HG03280 (cell line): ENCODE results near the gene MCHR1.
"Not testable (repeated sequence)": the region's sequence is repeated elsewhere in the genome, so short reads cannot be mapped to it uniquely, and the experiment has no call there.

Source experiments
- ATAC-seq: cut with Tn5 transposase; IDR thresholded peaks from one replicate; pipeline ENCODE4 v1.9.1; 2021; ENCODE audit warnings: mild to moderate bottlenecking, moderate library complexity; ENCODE audit not compliant: unreplicated experiment

The MCHR1 gene

DNA sequence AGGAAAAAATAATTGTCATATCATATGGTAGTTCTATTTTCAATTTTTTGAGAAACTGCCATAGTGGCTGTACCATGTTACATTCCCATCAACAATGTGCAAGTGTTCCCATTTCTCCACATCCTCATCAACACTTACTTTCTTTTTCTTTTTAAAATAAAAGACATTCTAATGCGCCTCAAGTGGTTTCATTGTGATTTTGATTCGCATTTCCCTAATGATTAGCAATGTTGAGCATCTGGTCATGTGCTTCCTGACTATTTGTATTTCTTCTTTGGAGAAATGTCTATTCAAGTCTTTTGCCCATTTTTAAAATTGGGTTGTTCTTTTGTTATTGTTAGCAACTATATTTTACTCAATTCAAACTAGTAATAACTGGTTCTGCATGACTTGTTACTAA, 8.4 kb downstream of the MCHR1 start:
- no peak for ATAC-seq

DNA sequence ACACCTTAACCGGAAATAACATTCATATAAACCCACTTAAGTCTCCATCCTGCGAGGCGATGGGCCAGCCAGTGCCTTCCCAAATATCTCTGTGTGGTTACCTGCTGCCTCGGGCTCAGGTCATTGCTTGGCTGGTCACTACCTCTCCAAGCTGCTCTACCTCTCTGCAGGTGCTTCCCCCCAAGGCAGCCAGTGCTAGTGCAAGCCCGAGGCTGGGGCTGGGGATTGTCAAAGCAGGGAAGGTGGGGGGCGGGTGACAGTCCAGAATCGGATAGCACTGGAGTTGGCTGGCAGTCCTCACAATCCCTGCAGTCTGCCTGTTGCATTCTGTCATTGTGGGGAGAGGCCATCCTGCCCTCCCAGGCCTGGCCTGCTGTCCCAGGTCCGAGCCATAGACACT, 11.1 kb downstream of the MCHR1 start:
- no peak for ATAC-seq

DNA sequence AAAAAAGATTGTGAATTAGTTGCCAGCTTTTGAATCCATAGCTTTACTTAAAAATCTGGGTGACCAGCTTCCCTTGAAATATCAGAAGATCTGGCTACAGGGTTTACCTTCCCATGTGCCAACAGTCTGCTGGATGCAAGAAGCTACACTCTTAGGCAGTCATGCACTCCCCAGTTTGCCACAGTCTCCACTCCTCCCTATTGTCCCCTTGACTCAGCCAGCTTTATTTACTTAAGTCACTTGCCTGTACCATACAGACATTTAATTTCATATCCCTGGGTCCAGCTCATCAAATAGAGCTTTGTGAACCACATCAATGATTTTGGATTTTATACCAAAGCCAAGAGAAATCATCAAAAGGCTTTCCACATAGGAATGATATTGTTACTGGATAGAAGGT, 12.2 kb downstream of the MCHR1 start:
- ATAC-seq = no peak

DNA sequence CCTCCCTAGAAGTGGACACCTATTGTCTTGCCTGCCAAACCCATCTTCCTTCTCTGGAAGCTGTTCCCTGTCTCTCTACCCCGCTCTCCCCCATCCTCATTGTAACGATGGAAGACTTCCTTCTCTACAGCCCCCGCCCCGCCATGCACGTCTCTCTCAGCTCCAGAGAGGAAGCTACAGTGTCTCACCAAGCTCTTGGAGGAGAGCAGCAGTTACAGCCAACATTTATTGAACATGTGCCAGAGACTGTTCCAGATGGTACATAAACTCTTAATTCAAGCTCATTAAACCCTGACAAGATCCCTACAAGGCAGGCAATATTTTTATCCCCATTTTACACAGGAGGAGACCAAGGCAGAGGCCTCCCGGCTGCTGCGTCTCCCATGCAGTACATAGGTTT, 15.1 kb downstream of the MCHR1 start:
- no peak for ATAC-seq

DNA sequence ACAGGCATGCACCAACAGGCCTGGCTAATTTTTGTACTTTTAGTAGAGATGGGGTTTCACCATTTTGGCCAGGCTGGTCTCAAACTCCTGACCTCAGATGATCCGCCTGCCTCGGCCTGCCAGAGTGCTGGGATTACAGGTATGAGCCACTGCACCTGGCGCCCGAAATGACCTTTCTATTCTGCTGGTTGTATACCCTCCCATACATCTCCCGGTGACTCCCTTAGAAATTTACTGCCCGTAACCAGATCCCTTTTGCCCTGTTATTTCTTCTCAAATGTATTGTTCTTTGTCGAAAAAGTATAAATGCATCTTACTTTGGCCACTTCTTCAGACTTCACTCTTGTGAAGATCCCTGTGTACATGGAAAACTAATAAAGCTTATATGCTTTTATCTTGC, 22.0 kb downstream of the MCHR1 start:
- no peak for ATAC-seq

DNA sequence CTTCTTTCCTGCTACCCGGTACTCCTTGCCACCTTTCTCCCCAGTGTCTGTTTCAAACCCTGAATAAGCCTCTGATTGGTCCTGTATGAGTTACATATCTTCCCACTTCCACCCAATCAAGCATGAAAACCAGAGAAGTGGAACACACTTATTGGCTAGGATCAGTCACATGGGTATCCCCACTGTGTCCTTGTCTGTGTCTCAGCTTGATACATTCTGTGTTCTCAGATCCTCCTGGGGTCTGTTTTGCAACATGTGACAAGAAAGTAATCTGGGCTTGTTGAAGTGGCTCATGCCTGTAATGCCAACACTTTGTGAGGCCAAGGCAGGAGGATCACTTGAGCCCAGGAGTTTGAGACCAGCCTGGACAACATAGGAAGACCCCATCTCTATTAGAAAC, 23.9 kb downstream of the MCHR1 start:
- no peak for ATAC-seq

DNA sequence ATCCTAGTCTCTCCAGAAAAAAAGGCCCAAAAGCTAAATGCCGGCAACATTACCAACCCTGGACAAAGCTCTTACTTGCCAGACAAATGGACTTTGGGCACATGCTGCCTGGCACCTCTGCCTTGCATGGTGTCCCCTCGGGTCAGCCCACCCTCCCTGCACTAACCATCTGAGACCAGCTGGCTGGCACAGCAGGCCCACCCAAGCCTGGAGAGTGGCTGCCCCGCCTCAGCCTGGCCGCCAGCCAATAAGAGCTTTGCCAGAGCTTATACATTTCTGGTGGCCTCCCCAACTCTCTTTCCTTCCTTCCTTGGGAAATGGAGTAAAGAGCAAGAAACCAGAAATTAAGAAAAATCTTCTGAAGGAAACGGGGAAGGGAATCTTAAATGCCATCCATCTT, 24.5 kb downstream of the MCHR1 start:
- no peak for ATAC-seq

DNA sequence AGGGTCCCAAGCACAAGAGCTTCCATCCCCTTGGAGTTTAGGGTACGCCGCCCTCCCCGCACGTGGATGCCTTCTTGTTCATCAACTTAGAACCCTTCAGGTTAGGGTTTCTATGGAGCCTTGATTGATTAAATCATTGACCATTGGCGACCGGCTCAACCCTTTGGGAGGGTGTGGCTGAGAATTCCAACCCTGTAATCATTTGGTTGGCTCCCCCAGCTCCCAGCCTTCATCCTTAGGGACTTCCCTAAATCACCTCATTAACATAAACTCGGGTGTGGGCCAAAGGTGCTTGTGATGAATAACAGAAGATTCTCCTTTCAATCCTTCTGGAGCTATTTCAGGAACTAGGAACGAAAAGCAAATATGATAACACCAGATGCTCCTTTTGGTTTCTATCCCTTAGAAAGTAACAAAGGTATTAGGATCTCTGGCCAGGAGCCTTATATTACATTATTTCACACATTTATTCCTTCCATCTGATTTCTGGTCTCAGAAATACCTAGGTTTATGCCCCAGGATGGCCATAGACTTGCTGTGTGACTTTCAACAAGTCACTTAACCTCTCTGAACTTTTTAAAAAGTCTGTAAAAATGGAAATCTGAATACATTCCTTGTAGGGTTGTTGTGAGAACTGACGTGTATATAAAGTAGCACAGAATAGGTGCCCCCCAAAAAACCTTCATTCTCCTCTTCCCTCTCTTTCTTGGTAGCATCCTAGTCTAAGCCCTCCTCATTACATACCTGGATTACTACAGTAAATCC, 26.8 kb downstream of the MCHR1 start:
- ATAC-seq = no peak

DNA sequence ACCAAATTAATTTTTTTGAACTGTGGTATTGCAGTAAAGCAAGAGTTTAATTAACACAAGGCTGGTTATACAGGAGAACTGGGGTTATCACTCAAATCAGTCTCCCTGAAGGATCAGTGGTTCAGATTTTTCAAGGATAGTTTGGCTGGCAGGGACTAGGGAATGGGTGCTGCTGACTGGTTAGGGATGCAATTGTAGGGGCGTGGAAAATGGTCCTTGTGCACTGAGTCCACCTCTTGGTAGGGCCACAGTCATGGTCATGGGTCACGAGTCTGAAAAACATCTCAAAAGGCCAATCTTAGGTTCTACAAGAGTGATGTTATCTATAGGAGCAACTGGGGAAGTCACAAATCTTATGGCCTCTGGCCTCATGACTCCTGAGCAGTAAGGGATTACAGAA, 27.9 kb downstream of the MCHR1 start:
- no peak for ATAC-seq

DNA sequence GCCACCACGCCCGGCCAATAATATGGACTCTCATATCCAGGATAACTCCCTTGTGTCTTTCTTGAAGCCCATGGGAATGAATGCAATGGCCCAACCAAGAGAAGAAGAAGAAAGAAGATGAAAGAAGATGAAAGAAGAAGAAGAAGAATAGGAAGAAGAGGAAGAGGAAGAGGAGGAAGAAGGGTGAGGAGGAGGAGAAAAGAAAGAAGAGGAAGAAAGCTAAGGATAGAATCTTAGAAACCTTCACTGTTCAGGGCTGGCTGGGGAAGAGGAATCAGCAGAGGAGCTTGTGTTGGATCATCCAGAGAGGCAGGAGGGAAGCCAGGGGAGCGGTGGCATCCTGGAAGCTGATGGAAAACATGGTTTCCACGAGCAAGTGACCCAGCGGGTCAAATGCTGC, 28.9 kb downstream of the MCHR1 start:
- ATAC-seq = no peak

DNA sequence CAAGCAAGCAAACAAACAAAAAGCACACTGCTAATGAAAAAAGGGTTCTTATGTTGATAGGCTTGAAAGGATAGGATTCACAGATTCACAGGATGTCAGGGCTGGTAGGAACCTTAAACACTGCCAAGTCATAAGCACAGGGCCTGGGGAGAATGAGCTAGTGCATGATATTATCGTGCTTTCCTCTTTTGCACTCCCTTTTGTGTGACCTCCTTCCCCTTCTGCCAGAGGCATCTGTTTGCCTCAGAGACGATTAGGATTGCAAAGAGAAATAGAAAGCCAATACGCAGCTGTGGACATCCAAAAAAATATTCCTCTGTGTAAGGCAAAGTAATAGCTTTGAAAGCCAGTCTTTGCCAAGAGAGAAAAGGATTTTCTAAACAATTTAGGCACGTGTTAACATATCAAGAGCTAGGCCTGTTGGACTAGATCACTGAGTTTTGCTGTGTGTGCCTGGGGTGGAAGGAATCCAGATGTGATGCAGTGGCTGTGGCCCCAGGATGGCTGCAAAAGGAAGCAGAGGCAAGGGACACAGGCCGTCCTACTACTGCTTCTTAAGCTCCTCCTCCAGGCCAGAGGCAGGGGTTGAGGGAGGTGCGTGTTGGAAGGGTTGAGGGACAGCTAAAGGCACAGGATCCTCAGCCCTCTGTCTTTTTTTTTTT, 30.6 kb downstream of the MCHR1 start:
- ATAC-seq = no peak

DNA sequence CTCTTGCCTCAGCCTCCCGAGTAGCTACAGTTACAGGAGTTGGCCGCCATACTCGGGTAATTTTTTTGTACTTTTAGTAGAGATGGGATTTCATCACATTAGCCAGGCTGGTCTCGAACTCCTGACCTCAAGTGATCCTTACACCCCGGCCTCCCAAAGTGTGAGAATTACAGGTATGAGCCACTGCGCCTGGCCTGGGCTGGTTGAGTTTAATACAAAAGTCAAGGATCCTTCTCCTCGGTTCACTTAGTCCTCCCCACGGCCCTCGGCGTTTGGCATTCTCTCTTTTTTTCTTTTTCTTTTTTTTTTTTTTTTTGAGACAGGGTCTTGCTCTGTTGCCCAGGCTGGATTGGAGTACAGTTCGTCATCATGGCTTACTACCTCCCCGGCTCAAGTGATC, 33.0 kb downstream of the MCHR1 start:
- ATAC-seq = no peak

DNA sequence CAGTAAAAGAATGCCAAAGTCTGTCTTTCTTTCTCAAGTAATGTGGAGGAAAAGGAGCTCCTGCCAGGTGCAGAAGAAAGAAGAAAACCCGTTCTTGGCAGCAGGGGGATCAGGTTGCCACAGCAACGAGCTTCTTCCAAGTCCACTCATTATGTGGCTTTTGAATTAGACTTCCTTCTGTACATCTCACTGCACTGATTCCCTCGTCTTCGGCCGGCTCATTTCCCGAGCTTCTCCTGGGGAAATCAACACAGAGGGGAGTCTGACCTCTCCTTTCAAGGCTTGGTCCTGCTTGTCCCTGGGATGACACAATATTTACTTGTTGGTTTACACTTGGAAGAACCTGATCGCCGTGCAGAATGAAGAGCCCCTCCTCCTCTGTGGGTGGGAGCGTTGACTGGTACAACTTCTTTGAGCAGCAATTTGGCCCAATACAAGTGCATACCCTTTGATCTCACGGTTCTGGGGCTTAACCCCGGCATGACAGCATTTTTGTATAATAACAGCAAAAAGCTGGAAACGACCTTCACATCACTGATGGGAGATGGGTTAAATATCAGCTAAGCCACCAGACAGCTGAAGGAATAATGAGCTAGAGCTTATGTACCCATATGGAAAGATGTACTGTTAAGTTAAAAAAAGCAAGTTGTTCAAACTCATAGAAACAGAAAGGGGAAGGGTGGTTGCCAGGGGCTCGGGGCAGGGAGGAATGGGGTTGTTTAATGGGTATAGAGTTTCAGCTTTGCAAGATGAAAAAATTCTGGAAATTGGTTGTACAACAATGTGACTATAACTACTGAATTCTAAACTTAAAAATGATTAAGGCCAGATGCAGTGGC, 35.4 kb downstream of the MCHR1 start:
- no peak for ATAC-seq

DNA sequence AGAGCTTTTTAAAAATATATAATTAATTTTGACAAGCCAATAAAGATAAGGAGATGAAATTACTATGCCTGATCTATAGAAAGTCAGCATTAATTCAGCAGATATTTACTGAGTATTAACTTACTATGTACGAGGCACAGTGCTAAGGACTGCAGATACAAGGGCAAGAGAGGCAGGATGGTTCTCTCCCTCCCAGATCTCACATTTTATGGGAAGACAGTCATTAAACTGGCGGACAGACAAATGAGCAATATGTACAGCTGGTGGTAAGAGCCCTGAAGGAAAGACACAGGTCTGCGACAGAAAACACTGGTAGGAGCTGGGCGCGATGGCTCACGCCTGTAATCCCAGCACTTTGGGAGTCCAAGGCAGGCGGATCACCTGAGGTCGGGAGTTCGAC, 36.8 kb downstream of the MCHR1 start:
- no peak for ATAC-seq

DNA sequence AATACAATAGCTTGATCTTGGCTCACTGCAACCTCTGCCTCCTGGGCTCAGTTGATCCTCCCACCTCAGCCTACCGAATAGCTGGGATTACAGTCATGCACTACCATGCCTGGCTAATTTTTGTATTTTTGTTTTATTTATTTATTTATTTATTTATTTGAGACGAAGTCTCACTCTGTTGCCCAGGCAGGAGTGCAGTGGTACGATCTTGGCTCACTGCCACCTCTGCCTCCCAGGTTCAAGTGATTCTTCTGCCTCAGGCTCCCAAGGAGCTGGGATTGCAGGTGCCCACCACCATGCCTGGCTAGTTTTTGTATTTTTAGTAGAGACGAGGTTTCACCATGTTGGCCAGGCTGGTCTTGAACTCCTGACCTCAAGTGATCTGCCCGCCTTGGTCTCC, 38.4 kb downstream of the MCHR1 start:
- ATAC-seq = not testable (repeated sequence)

DNA sequence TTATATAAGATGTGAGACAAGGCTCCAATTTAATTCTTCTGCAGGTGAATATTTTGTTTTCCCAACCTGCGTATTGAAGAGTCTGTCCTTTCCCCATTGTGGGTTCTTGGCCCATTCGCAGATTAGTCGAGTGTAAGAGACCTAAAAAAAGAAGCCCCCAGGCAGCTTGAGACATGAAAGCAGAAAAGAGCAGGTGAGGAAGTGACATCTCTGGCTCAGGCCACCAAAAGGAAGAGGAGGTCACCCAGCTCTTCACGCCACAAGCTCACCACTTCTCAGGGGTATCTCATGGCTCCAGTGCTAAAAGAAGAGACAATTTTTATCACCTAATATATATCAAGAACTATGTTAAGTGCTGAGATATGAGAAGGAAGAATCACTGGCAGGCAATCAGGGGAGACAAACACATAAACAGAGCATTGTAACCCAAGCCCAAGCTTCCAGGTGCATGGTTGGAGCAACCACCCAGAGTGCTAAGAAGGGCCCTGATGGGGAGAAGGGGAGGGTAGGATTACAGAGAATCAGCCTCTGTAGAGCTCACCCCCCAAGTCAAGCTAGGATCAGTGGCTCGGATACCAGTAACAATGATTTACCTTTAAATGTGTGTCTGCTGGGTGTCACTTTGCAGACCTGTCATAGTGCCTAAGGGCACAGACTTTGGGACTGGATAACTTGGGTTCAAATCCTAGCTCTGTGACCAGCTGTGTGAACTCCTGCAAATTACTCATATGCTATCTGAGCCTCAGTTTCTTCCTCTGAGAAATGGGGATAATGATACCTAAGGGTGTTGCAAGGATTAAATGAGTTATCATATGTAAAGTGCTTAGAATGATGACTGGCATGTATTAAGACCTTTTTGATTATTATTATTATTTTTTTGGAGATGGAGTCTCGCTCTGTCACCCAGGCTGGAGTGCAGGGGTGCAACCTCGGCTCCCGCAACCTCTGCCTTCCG, 39.2 kb downstream of the MCHR1 start:
- ATAC-seq = no peak

DNA sequence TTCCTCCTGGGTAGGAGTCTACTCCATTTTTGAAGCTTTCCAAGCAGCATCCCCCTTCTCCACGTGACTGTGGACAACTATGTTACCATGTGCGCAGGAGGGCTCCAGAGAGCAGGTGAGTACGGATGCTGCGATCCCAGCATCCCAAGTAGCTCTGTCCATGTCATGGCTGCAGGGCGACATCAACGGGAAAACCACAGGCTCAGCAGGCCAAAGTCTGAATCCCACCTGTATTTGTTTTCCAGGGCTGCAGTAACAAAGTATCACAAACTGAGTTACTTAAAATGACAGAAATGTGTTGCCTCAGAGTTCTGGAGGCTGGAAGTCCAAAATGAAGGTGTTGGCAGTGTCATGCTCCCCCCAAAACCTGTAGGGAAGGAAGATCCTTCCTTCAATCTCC, 40.3 kb downstream of the MCHR1 start:
- no peak for ATAC-seq

DNA sequence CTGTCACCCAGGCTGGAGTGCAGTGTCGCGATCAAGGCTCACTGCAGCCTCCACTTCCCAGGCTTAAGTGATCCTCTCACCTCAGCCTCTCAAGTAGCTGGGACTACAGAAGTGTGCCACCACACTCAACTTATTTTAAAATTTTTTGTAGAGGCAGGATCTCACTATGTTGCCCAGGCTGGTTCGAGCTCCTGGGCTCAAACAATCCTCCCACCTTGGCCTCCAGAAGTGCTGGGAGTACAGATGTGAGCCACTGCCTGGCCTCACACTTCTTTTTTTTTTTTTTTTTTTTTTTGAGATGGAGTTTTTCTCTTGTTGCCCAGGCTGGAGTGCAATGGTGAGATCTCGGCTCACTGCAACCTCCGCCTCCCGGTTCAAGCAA, 40.9 kb downstream of the MCHR1 start:
- not testable (repeated sequence) for ATAC-seq

DNA sequence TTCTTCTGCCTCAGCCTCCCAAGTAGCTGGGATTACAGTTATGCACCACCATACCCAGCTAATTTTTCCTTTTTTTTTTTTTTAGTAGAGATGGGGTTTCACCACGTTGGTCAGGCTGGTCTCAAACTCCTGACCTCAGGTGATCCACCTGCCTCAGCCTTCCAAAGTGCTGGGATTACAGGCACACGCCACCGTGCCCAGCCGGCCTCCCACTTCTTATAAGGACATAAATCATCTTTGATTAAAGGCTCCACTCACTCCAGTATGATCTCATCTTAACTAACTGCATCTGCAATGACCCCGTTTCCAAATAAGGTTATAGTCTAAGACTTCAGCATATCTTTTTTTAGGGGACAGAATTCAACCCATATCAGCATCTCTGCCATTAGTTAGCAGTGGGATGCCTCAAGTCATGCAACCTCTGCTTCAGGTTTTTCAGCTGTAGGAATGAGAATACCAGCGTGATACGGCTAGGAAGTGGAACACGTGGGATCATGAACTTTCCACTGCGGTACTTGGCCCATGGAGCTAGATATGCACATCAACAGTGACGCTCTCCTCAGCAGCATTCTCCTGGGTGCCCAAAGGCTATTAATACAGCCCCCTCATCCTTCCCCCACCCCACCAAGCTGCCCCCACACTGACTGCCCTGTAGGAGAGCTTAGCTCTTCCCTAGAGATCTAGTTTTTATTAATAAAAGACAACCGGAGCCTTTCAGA, 41.4 kb downstream of the MCHR1 start:
- ATAC-seq = no peak

DNA sequence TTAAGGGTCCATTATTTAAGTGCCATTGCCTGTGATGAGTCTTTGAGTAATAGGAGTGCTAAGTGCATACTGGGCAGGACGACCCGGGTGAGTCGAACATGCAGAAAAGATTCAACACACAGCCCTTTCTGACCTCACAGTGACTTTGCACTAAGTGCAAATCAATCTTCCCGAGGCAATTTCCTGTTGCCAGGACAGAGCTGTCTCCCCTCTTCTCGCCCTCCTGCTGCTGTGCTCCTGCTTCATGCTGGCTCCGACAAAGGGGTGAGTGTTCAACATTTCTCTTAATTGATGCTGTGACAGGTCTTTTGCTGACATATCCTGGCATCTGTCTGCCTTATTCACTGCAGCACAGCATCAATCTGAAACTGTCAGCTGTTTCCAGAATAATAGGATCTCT, 42.0 kb downstream of the MCHR1 start:
- no peak for ATAC-seq
